ENCODE results near the gene TMEM184A. TPM values are rescaled to one million over a fixed set of nuclear protein-coding genes. Genes with fewer than 3 reads are reported as not detected.

The TMEM184A gene
- total and polyA plus RNA-seq, 2 of the 4 experiments (the other 2 are of a cell fraction): 0.36 to 1.9 TPM

DNA sequence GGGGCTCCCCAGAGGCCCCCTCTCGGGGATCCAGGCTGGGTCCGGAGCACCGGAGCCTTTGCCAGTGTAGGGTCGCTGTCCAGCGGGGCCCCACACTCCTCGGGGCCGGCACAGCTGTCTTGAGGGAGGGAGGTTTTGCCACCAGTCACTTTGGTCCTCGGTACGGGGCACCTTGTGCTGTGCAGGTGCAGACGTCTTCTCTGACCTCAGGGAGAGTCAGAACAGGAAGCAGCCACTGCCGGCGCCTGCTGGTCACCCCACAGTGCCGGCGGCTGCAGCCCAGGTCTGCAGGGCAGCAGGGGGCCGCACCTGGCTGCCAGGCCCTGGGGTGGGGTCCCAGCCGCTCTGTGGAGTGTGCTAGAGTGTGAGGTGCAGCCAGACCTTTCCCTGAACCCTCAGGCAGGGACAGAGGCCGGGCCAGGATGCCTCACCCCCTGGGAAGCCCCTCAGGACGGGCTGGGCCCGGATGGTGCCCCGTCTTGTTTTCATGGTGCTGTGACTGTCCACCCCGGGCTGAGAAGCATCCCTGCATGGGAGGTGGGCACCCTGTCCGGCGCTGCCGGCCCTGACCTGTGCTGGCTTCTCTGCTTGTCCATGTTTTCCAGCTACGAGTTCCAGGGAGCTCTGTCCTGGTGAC, 17.3 kb downstream of the TMEM184A start:
- Histone ChIP-seq H3K9me1 (ENCODE audit: insufficient read depth, low read length) (peaks cover 11% of the 10 kb centered on the region), H2BK120ac (ENCODE audit: low read depth, low read length) (peak overlapping the region; percentile 87), H4K5ac (ENCODE audit: low read depth, low read length) (peak overlapping the region; percentile 70; the same call in 1 of the 2 replicates), H2BK20ac (ENCODE audit: low read depth, low read length) (peak overlapping the region; percentile 39), H2AK5ac (ENCODE audit: low read depth, low read length) (peak overlapping the region; percentile 82), H3K18ac (ENCODE audit: low read depth, low read length) (peak overlapping the region; percentile 65; the same call in 1 of the 2 replicates), H4K20me1 (ENCODE audit: insufficient read depth, low read length) (peaks cover 35% of the 10 kb centered on the region), H3K9me3 (ENCODE audit: control insufficient read depth, insufficient read depth, low read length) (no peaks in the 10 kb centered on the region), H3K79me1 (ENCODE audit: low read depth in 1 of 2, low read length in 2 of 2) (peaks cover 0 to 62% of the 10 kb centered on the region in 2 experiments; a peak in 3 of 4 replicates), H3K56ac (ENCODE audit: extremely low read depth, insufficient read depth, low read length) (peak overlapping the region; percentile 39; the same call in 1 of the 2 replicates), H2AFZ (replicated peaks; ENCODE audit: low read length, poor library complexity) (no peak overlapping the region), H3K4me2 (ENCODE audit: low read depth, low read length) (peak overlapping the region; percentile 80), H3K27ac (ENCODE audit: insufficient read depth, low read length) (peak overlapping the region; percentile 91), H3K4ac (ENCODE audit: low read depth, low read length) (peak overlapping the region; percentile 95), H2BK5ac (ENCODE audit: low read depth, low read length, poor library complexity, severe bottlenecking) (peak overlapping the region; percentile 97), H2AK9ac (replicated peaks; ENCODE audit: low read depth, low read length, poor library complexity) (peak overlapping the region; percentile 100), H3K23ac (ENCODE audit: low read depth, low read length) (peak overlapping the region; percentile 84), H3K4me1 (ENCODE audit: control insufficient read depth, insufficient read depth, low read length) (peaks cover 27% of the 10 kb centered on the region), H3K9ac (ENCODE audit: low read depth, low read length) (peak overlapping the region; percentile 70), H4K8ac (ENCODE audit: low read depth in 2 of 2, low read length in 2 of 2) (peak overlapping the region; percentile 78 to 88; a peak in 2 of 4 replicates), H3K27me3 (ENCODE audit: control insufficient read depth, insufficient read depth, low read length) (no peaks in the 10 kb centered on the region), H3K4me3 (ENCODE audit: insufficient read depth, low read depth, low read length) (peak overlapping the region; percentile 34), H2BK15ac (ENCODE audit: low read depth, low read length) (0 out of 3 replicates have a peak overlapping the region, but pooled peaks have one; percentile 69), H3K36me3 (ENCODE audit: control insufficient read depth, insufficient read depth, low read length) (peaks cover 36% of the 10 kb centered on the region), H3K14ac (replicated peaks; ENCODE audit: low read depth, low read length) (peak overlapping the region; percentile 79), H4K91ac (ENCODE audit: insufficient read depth, low read depth, low read length) (peak overlapping the region; percentile 94)
- TF ChIP-seq FOS (IDR thresholded peaks at IDR 0.05; ENCODE audit: low read depth, low read length) (no peak), NFE2L2 (IDR thresholded peaks at IDR 0.05; ENCODE audit: low read depth, low read length) (no peak), POLR2A (IDR thresholded peaks at IDR 0.05; ENCODE audit: low read depth, low read length) (peak; percentile 9; the same call in 1 of the 2 replicates), MAZ (IDR thresholded peaks at IDR 0.05; ENCODE audit: borderline replicate concordance, low read depth, low read length) (no peak), CEBPB (IDR thresholded peaks at IDR 0.05; ENCODE audit: low read depth, low read length) (no peak)
- TF ChIP-seq, protein P1, sequence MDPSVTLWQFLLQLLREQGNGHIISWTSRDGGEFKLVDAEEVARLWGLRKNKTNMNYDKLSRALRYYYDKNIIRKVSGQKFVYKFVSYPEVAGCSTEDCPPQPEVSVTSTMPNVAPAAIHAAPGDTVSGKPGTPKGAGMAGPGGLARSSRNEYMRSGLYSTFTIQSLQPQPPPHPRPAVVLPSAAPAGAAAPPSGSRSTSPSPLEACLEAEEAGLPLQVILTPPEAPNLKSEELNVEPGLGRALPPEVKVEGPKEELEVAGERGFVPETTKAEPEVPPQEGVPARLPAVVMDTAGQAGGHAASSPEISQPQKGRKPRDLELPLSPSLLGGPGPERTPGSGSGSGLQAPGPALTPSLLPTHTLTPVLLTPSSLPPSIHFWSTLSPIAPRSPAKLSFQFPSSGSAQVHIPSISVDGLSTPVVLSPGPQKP (IDR thresholded peaks at IDR 0.05; ENCODE audit: borderline replicate concordance, low read depth, low read length): no peak
- DNase-seq: no peak
- dilution Hi-C loops (cut with HindIII; ENCODE audit: low sequenced_read_pairs, unreplicated experiment): no loop called here
- 61% methylated on average over 16 of the region's 25 CpGs; no CpG with 5 or more reads in 1 of the 2 experiments for WGBS, 2 experiments (ENCODE audit: extremely low coverage in 2 of 2, insufficient read length in 1 of 2)
- intact Hi-C loops (cut with micrococcal nuclease): loop anchor here (5.0 kb wide), 1 partner anchor 36 kb away; the partner anchor contains the start of gene INTS1
- POLR2A ChIA-PET (ENCODE audit: unreplicated experiment): no interaction called here
- no TSS peak for BruUV-seq (replicated peaks)
- CTCF ChIA-PET: interaction anchor here (0.5 kb wide), 1 partner anchor 920 kb away, joined by 5 read pairs; no protein-coding TSS in a partner anchor
- ATAC-seq (ENCODE audit: low read depth): no peak; the same call in 1 of the 2 replicates
- in situ Hi-C loops (cut with MboI; ENCODE audit: low sequenced_read_pairs): no loop called here
